GM18502 (cell line): Measurements from ENCODE around the gene POM121L12.

ENCODE experiments used
- ATAC-seq: cut with Tn5 transposase; IDR thresholded peaks from one replicate; pipeline ENCODE4 v1.9.1; 2021; ENCODE audit warnings: mild to moderate bottlenecking; ENCODE audit not compliant: unreplicated experiment, poor library complexity

POM121L12 gene

GRCh38 chr7:53035499-53036412 lies at the start of gene POM121L12:
Gene POM121L12, plus strand, starts transcription at chr7:53035633. Its CDS starts 39 bp downstream, at chr7:53035672.
- ATAC-seq: no peak

- no peak for ATAC-seq
These were observed 43.4 kb upstream of the POM121L12 start for GRCh38 chr7:52992001-52992400.

DNA sequence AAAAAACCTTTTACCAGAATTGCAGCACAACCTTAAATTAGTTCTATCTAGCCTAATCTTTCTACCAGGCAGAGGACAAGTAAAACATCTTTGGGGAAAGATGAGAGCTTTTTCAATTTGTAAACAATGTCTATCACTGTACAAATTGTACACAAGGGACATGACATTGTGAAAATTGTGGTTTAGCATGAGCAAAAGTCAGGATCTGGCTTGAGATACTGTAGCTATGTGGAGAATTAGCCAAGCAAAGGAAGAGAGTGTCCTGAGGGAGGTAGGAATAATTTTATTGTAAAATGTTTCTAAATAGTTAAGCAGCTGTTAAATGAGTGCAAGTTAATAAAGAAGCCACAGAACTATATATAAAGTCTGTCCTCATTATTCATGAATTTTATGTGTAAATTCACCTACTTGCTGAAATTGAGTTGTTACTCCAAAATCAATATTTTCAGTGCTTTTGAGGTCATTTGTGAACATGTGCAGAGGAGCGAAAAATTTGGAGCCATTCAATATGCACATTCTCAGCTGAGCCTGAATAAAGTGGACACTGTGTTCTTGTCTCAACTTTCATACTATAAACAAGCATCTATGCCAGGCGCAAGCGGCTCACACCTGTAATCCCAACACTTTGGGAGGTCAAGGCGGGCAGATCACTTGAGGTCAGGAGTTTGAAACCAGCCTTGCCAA lies 42.8 kb upstream of the POM121L12 start:
- ATAC-seq: no peak

GRCh38 chr7:52995676-52996075 lies 39.8 kb upstream of the POM121L12 start:
- no peak for ATAC-seq

DNA sequence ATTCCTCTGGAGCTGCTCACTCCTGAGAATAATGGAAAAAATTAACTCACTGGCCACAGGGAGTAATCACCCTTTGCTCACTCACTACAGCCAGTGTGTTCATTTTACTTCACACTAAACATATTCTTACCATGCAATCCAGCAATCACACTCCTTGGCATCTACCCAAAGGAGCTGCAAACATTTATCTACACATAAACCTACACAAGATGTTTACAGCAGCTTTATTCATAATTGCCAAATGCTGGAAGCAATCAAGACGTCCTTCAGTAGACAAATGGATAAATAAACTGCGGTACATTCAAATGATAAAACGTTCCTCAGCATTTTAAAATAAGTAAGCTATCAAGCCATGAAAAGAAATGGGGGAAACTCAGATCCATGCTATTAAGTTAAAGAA lies 34.2 kb upstream of the POM121L12 start:
- ATAC-seq: no peak

DNA sequence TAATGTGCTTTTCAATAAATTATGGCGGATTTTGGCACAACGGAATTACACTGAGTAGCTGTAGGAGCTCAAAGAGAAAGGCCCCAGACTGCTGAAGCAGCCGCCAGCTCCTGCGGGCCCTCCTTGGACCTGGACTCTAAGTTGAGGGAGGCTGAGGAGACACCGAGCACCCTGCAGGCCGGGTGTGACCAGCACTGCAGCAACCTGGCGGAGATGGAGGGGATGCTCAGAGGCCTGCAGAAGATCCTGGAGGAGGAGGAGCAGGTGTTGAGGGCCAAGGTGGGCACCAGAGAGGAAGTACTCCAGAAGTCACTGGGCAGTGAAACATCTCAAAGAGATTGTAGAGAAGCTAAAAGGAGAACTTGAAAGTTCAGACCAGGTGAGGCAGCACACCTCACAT lies 33.0 kb upstream of the POM121L12 start:
- no peak for ATAC-seq

DNA sequence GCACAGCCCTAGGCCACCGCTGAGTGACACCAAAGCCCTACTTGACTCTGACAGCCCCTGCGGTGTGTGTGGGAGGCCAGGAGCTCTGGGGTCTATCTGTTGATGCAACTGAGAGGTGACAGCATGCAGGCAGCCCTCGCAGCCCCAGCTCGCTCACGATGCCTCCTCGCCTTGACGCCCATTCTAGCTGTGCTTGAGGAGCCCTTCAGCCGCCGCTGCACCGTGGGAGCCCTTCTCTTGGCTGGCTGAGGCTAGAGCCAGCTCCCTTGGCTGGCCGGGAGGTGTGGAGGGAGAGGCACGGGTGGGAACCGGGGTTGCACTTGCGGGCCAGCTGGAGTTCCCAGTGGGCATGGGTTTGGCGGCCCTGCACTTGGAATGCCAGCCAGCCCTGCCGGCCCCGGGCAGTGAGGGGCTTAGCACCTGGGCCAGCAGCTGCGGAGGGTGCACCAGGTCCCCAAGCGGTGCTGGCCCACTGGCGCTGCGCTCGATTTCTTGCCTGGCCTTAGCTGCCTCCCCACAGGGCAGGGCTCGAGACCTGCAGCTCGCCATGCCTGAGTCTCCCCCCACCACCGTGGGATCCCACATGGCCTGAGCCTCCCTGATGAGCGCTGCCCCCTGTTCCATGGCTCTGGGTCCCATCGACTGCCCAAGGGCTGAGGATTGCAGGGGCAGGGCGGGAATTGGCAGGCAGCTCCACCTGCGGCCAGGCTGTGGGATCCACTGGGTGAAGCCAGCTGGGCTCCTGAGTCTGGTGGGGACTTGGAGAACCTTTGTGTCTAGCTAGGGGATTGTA lies 31.6 kb upstream of the POM121L12 start:
- no peak for ATAC-seq

- ATAC-seq: no peak
These were observed 21.5 kb upstream of the POM121L12 start for GRCh38 chr7:53013925-53014324.

GRCh38 chr7:53015463-53015862 lies 20.0 kb upstream of the POM121L12 start:
- no peak for ATAC-seq

GRCh38 chr7:53022893-53023292 lies 12.5 kb upstream of the POM121L12 start:
- ATAC-seq: no peak

GRCh38 chr7:53048638-53049037 lies 13.2 kb downstream of the POM121L12 start:
- ATAC-seq: no peak

- no peak for ATAC-seq
These were observed 15.0 kb downstream of the POM121L12 start for GRCh38 chr7:53050433-53050832.

GRCh38 chr7:53059591-53059990 lies 24.2 kb downstream of the POM121L12 start:
- no peak for ATAC-seq

DNA sequence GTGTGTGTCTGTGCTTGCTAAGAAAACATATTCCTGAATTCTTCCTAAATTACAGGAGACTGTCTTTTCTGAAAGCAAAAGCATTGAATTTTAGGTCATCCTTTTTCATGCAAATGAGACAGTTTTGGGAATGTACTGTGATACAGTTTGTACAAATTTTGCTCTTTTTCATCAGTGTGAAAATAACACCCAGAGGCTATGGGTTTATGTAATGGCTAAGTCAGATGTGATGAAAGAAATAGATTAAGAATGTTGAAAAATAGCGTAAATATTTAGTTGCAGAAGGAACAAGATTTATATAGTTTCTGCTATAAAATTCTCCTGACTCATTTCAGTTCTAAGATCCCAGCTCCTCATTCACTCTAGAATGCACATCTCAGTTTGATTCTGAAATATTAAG lies 24.6 kb downstream of the POM121L12 start:
- ATAC-seq: no peak

DNA sequence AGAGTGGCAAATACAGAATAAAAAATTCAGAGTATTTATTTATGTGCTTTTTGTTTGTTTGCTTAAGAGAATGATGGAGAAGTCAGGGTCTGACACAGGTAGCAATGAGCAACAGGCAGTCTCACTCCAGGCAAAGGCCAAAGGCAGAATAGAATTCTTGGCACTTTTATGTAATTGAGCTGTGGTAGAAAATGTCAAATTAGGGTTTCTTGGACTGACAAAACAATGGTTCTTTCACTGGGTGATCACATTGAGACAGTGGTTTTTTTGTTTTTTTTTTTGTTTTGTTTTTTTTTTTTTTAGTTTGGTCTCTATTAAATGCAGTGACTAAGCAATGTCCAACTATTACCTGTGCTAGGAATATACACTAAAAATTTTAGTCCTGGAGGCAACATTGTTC lies 27.4 kb downstream of the POM121L12 start:
- ATAC-seq: no peak

DNA sequence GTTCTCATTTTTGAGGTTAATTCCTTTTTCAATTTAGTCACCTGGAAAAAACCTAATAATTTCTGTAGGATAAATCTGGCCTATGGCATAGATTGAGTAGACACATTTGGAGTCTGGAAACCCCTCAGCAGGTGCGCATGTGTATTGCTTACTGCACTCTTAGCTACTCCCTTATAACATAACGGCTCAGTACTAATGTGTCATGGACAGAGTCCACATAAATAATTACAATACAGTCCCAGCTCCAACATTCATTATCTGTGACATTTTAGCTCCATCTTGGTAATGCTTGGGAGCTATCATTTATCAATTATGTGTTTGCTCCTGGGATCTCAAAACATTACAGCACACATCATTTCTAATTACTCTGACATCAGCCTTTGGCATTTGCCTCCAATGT lies 33.2 kb downstream of the POM121L12 start:
- ATAC-seq: no peak

DNA sequence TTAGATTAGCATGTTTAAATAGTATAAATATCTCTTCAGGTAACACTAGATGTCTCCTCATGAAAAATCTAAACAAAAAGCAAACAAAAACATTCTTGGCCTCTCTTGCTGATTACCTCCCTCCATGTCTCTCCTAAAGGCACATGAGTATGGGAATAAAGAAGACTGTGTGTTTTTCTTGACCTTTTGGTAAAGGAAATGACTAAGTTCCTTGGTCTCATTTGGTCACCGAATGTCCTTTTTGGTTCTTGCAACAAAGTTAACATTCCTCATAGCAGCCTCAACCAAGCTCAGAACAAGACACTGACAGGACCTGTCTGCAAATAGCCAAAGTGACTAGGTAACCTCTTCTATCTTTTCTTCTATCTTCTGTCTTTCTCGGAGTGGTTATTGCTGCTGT lies 35.5 kb downstream of the POM121L12 start:
- no peak for ATAC-seq
